Stimulated activated CD8-positive, alpha-beta memory T cell treated with anti-CD3 and anti-CD28 coated beads, Interleukin-15, amount 100 ng/mL, for 48 hours (primary cell): ENCODE results near the gene LMNA.
A peak's percentile ranks its signal among the peaks of the same experiment; 100 is the strongest.
"Not testable (repeated sequence)": the region's sequence is repeated elsewhere in the genome, so short reads cannot be mapped to it uniquely, and the experiment has no call there.

Source experiments
- DNase-seq, 2 donors: peaks; one replicate each; pipeline ENCODE4 v3.0.0-alpha.2; 2020; ENCODE audit warnings: low read depth in 2 of 2

The LMNA gene

GRCh38 chr1:156122086-156122485, 7.6 kb downstream of the LMNA start:
- DNase-seq: no peak

GRCh38 chr1:156122519-156123355, 8.2 kb downstream of the LMNA start:
- DNase-seq: no peak

GRCh38 chr1:156123356-156124196, 9.1 kb downstream of the LMNA start:
- no peak for DNase-seq

GRCh38 chr1:156124557-156125483, 10.3 kb downstream of the LMNA start:
- no peak for DNase-seq

- DNase-seq: not testable (repeated sequence)
These were observed 11.0 kb downstream of the LMNA start for GRCh38 chr1:156125544-156125943.

- peak; percentile 72 to 80 for DNase-seq
These were observed 11.6 kb downstream of the LMNA start for GRCh38 chr1:156126043-156126629.

GRCh38 chr1:156126630-156127534, 12.4 kb downstream of the LMNA start:
- DNase-seq: peak; percentile 85 to 88

GRCh38 chr1:156128308-156128653, 13.8 kb downstream of the LMNA start:
- DNase-seq: no peak

GRCh38 chr1:156128654-156129597, 14.4 kb downstream of the LMNA start:
- no peak for DNase-seq

- peak; percentile 62 to 67 for DNase-seq
These were observed 15.4 kb downstream of the LMNA start for GRCh38 chr1:156129687-156130577.

GRCh38 chr1:156130578-156130942, 16.0 kb downstream of the LMNA start:
- DNase-seq: no peak

GRCh38 chr1:156134716-156135435, 20.4 kb downstream of the LMNA start:
- DNase-seq: no peak

GRCh38 chr1:156135930-156136871, 21.7 kb downstream of the LMNA start:
- no peak for DNase-seq

GRCh38 chr1:156136970-156137483, 22.5 kb downstream of the LMNA start:
- DNase-seq: no peak

GRCh38 chr1:156138458-156138867, 24.0 kb downstream of the LMNA start:
- DNase-seq: no peak
